OCI-M2 (cell line): Measurements from ENCODE around the gene PKD2L2.
"Not testable (repeated sequence)": the region's sequence is repeated elsewhere in the genome, so short reads cannot be mapped to it uniquely, and the experiment has no call there.

Source experiments
- DNase-seq: peaks from one replicate; lab custom pipeline; 2025; ENCODE audit not compliant: unreplicated experiment; lab: John Stamatoyannopoulos, UW

PKD2L2 gene

GRCh38 chr5:137888863-137889759, at the start of gene PKD2L2:
PKD2L2 (plus strand) TSS chr5:137889457; CDS start chr5:137889492, 35 bp downstream.
- no peak for DNase-seq

DNA sequence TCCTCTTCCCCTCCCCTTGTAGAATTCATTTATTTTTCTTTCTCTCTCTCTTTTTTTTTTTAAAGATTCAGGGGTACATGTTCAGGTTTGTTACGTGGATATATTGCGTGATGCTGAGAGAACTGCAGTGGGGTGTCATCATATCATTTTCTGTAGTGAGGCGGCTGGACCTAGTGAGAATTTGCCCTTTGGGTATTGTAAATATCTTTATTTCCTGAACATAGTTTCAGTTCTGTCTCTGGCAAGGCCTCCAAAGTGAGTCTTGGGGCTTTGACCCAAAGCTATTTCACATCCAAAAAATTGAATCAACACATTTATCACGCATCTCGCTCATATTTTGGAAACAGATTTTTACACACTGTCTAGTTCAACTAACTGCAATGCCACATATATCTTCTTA, 47.0 kb upstream of the PKD2L2 start:
- no peak for DNase-seq

DNA sequence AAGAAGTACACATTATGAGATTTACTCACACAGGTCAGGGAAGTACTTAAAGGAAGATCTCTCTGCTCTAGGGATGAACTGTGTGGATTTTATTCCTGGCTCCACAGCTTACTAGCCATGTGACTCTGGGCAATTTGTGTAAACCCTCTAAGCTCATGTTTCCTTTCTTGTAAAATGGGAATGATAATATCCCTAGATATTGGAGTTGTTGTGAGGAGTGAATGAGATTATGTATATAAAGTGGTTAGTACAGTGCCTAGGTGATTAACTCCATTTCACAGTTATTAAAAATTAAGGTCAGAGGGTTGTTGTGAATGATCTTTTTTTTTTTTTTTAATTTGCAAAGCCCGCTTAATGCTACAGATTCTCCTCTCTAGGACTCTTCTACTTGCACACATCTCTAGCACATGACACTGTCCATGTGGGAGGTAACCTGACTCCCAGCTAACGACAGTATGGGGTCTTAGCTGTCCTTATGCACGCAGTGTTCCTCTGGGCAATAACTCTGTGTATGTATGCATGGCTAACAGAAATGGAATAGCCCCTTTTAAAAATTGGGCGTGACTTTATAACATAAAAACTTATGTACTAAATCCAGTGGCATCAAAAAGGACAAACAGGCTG, 45.5 kb upstream of the PKD2L2 start:
- no peak for DNase-seq

DNA sequence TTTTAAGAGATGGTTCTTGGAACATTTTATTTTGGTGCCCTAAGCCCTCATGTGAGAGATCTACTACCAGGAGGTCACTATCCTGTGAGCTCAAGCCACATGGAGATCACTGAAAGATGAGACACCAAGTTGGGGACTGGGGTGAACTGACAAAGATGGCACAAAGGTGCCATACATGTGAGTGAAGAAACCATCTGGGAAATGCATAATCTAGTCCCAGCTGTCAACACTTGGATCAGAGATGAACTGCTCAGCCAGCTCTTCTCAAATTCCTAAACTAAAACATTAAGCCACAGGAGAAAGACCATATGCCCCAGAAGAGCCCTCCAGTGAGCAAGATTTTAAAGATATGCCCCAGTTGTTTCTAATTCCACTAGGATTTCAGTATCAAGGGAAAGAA, 43.8 kb upstream of the PKD2L2 start:
- no peak for DNase-seq

- no peak for DNase-seq
Measured at GRCh38 chr5:137847687-137848086, 41.6 kb upstream of the PKD2L2 start.

- DNase-seq: not testable (repeated sequence)
Measured at GRCh38 chr5:137853165-137853564, 36.1 kb upstream of the PKD2L2 start.

DNA sequence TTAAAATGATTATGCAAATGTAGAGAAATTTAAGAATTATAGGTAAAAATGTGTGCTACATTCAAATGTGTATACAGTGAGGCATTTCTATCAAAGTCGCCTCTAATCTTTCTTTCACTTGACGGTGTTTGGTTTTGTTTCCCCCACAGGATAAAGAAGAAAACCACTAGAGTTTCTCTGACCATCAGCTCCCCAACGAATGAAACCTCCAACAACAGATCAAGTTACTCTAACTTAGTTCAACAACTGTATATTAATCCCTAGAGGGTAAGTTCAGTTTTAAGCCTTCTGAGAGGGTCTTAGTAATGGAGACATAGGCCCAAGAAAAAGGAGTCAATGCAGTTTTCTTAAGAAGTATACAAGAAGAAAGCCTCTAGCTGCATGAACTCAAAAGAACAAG, 33.1 kb upstream of the PKD2L2 start:
- DNase-seq: no peak

DNA sequence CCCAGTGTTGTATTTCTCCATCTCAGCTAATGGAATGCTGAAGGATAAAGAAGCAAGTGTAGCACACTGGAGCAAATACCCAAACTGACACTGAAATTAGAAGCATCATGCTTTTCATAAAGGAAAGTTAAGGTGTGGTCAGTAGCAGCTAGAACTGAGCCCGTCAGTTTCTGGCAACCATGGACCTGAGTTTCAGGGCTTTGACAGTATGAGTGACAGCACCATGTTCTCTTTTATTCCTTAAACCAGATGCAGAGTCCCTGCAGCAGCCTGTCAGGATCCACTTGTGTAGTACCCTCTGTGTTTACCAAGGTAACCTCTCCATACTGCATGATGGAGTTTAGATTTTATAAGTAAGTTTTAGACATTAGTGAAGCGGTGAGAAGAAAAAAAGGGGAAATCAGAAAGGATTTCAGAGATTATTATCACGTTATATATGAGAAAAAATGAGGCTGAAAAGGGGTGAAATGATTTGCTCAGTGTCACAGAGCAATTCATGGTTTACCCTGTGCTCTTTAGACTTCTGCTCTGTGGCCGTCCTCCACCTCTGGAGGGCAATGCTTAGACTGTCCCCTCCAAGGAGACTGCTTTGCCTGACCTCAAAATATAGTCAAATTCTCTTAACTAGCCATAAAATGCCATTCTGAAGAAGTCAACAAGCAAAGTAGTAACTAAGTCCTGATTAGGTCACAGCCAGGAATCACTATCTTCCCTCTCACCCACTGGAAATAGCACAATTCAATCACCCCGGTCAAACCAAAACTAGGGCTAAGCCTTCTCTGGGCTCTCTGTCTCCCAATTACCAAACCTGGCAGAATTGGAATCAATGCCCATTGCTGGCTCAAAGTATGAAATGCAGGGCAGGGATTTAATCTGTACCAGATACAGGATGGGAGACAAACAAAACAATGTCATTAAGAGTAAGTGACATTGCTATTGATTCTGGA, 32.1 kb upstream of the PKD2L2 start:
- no peak for DNase-seq

DNA sequence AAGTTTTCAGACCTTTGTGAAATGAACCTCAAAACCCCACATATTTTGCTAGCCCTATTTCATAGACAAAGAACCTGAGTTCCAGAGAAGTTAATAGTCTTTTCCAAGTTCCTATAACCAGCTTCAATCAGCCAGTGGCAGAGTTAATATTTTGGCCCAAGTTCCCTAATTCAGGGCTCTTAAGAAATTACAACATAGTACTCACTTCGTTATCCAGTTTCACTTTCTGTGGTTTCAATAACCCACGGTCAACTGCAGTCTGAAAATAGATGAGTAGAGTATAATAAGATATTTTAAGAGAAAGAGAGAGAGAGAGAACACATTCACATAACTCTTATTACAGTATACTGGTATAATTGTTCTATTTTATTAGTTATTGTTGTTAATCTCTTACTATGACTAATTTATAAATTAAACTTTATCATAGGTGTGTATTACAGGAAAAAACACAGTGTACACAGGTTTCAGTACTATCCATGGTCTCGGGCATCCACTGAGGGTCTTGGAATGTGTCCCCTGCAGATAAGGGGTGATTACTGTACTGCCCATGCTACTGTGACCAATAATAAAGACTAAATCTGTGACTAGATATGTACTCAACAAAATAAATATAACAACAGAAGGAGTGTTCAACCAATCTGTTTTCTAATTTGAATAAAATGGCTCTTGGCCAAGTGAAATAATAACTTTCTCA, 30.9 kb upstream of the PKD2L2 start:
- no peak for DNase-seq

DNA sequence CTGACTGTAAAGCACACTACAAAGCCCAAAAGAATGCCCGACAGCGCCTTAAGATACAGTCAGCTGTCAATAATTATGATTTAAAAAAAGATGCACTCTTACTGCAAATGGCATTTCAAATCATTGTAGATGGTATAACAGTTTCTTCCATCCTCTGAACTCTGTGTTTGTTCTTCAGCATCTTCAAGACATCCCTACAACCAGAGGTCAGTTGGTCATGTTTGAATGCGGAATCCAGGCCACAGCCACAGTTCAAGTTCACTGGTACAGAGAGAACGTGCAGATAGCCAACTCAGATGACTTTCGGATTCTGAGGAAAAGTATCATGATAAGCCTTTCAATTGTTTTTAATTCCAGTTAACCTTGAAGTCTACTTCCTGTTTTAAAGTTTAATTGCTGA, 30.3 kb upstream of the PKD2L2 start:
- no peak for DNase-seq

- no peak for DNase-seq
Measured at GRCh38 chr5:137862251-137862650, 27.0 kb upstream of the PKD2L2 start.

DNA sequence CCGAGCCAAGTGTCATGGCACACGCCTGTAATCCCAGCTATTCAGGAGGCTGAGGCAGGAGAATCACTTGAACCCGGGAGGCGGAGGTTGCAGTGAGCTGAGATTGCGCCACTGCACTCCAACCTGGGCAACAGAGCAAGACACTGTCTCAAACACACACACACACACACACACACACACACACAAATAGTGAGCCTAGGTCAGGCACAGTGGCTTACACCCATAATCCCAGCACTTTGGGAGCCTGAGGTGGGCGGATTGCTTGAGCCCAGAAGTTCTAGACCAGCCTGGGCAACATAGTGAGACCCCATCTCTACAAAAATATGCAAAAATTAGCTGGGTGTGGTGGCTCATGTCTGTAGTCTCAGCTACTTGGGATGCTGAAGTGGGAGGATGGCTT, 25.6 kb upstream of the PKD2L2 start:
- not testable (repeated sequence) for DNase-seq

DNA sequence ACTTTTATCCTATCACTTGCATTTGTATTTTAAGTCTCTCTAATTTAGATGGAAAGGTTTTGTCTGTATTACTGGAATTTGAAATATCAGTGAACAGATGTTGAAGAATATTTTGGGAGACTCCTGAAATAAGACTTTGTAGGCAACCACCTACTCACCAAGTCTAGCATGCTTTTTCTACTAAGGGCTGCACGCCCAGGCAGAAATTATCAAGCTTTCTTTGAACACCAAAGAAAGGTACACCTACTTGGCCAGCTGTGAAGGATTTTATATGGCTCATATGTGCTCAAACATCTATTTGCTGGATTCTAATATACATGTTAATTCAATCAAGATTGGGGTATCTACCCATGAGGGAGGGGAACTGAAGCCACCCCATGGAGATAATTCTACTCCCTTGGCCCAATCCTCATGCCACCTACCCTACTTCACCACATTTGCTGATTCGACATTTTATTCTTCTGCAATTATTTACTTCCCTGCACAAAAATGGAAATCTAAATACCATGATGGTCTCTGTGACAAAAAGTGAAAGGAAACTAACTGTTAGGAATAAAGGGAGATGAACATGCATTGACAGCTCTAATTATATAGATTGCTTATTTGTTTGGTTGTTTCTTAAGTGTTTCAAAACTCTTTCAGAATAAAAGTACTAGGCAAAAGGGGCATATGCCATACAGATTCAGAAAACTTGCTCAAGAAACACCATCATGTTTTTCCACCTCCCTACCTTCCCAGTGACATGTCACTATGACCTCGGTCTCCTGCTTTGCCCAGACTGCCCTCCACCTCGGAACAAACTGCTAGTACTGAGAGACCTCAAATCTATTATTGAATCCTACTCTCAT, 22.5 kb upstream of the PKD2L2 start:
- DNase-seq: no peak

GRCh38 chr5:137867664-137868063, 21.6 kb upstream of the PKD2L2 start, which contains the start of gene MYOT:
MYOT (plus strand) TSS chr5:137867860; CDS start chr5:137870652, 2,792 bp downstream.
- DNase-seq: no peak

- DNase-seq: no peak
Measured at GRCh38 chr5:137870647-137871339, 18.5 kb upstream of the PKD2L2 start.

GRCh38 chr5:137871571-137871970, 17.7 kb upstream of the PKD2L2 start:
- DNase-seq: no peak

DNA sequence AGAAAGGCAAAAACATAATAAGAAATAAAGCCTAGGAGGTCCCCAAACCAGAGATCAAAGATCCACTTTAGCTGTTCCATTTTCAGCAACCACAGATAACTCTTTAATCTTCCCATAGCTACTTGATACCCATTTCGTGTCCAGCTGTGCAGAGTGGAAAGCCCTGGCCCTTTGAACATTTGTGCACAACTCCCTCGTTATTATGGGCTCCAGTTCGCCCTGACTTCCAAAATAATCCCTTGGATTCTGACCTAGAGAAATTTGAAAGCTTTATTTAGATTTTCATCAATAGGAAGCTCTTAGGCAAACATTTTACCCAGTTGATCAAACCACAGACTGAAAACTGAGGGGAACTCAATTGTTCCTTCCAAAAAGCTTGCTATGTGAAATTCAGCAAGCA, 16.8 kb upstream of the PKD2L2 start:
- no peak for DNase-seq

DNA sequence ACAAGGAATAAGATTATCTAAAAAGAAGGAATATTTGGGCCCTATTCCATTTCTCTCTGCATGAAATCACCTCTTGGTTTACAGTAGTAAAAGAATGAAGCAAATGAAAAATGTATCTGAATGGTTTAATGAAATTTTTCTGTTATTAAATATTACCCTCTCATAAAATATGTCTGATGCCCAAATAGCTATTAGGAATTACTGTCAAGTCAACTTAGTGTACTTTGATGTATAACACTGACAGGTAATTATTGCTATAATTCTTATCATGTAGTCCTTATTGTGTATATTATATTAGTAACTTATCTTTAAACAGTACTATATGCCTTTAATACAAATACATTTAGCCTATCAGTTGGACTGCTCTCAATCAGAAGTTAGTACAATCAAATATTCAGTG, 13.2 kb upstream of the PKD2L2 start:
- DNase-seq: no peak

GRCh38 chr5:137880313-137880712, 8.9 kb upstream of the PKD2L2 start:
- DNase-seq: no peak
